GM12892 (cell line): ENCODE results near the gene DEFB110.
A peak's percentile ranks its signal among the peaks of the same experiment; 100 is the strongest.

Experiments used
- DNase-seq: peaks from one replicate; pipeline ENCODE4 v3.0.0; 2011; ENCODE audit not compliant: insufficient read length
- FAIRE-seq: peaks from 2 replicates; lab custom pipeline; 2011; peaks lifted over from hg19 to GRCh38; lab: Jason Lieb, UNC
- POLR2A ChIP-seq: IDR thresholded peaks from 2 replicates; pipeline ENCODE4 v1.6.1; 2011; ENCODE audit warnings: low read depth, low read length, control low read depth
- POLR2AphosphoS5 ChIP-seq: IDR thresholded peaks from 2 replicates; pipeline ENCODE4 v1.6.1; 2011; ENCODE audit warnings: low read depth, low read length, control low read depth
- TAF1 ChIP-seq: IDR thresholded peaks from 2 replicates; pipeline ENCODE4 v1.6.1; 2011; ENCODE audit warnings: low read depth, mild to moderate bottlenecking, control low read depth, low read length, borderline replicate concordance

The DEFB110 gene

DNA sequence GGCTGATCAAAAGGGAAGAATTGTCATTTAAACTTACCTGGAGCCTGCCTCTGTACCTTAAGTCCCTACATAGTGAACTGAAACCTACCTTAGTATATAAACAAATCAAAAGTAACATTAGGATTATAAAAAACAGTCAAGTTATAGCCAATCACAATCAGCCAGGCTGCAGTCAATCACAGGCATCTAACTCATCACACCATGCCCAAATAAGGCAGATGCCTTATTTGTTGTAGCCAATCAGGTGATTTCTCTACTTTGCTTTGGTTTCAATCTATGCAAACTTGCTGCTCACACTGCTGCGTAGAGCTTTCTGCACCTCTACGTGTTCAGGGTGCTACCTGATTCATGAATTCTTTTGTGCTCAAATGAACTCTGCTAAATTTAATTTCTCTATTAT lies 34.0 kb downstream of the DEFB110 start:
- FAIRE-seq (no peak), DNase-seq (no peak)
- TF ChIP-seq POLR2AphosphoS5 (no peak), POLR2A (no peak), TAF1 (no peak)

- FAIRE-seq: no peak
- no peak for TF ChIP-seq POLR2A
- TF ChIP-seq TAF1: no peak
- TF ChIP-seq POLR2AphosphoS5: no peak
Observed at GRCh38 chr6:49986551-49986950, 35.2 kb downstream of the DEFB110 start.

DNA sequence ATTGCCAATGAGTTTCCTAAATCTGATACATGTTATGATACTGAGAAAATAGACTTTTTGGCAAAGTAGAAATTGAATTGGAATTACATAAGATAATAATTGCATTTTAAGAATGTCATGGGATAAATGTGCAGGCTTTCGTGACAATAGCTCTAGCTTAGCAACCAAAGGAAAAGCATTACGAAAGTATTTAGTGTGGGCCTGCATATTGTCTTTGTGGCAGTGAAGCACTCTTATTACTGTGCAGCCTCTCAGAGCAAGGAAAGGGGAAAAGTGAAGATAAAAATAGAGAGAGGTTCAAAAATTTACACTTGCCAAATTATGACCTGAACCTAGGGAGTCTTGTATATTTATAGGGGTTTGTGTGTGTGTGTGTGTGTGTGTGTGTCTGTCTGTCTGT lies 39.7 kb downstream of the DEFB110 start:
- no peak for FAIRE-seq
- DNase-seq: no peak
- no peak for TF ChIP-seq POLR2AphosphoS5
- TF ChIP-seq POLR2A: no peak
- no peak for TF ChIP-seq TAF1

More at GRCh38 chr6:49986551-49986950, 35.2 kb downstream of the DEFB110 start:
- DNase-seq: no peak

DNA sequence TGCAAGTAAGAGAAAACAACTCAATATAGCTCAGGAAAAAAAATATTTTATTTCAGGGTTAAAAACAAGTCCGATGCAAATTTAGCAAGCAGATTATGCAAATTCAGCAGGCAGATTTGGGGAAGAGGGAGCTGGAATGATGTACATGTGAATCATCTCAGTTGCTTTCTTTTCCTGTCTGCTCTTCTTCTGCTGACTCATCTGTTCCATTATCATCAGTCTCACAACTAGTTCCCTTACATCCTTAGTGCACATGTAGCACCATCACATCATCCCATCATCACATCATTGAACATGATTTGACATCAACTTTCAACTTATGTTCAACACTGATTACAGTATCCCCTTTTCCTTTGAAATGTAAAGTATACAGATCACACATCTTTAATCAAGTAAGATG lies 40.9 kb downstream of the DEFB110 start:
- peak; percentile 79 for FAIRE-seq
- no peak for DNase-seq
- TF ChIP-seq POLR2A (no peak), TAF1 (no peak), POLR2AphosphoS5 (no peak)

GRCh38 chr6:49979584-49979983 lies 42.2 kb downstream of the DEFB110 start:
- DNase-seq (no peak), FAIRE-seq (peak; percentile 67)
- TF ChIP-seq TAF1: no peak
- no peak for TF ChIP-seq POLR2A
- TF ChIP-seq POLR2AphosphoS5: no peak

DNA sequence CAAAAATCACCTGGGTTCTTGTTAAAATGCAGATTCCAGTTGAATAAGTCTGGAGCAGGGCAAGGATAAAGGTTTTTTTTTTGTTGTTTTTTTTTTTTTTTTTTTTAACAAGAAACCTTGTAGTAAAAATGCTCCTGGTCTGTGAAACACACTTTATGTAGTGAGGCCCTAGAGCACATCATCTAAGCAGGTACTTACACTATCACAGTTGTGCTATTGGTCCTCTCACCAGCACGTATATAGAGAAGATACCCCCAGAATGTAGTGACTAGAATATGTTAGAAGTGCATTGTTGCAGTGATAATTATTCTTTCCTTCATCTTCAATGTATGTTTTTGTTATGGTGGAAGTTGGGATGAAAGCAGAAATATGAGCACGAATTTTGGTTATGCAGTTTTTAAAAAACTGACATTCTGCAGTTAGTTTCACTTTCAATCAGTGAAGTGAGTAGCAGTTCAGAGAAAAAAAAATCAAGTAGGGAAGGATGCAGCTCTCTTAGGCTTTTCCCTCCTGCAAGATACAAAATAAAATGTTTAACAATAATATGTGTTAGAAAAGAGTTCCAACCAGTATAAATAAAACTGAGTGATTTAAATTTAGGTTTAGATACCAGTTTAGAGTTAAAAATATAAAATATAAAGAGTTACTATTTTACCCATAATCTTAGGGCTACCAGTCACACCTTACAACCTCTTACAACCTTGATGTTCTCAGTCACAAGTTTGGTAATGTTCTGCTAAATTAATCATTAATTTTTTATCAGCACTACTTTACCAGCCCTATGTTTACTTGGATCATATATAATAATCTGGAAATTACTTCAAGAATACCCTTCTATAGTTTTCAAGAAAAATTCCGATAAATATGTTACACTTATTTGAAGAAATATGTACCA lies 43.2 kb downstream of the DEFB110 start:
- peak; percentile 74 for FAIRE-seq
- no peak for TF ChIP-seq TAF1
- no peak for TF ChIP-seq POLR2A

GRCh38 chr6:49969605-49970004 lies 52.2 kb downstream of the DEFB110 start, which contains the start of gene DEFB113:
TSS of gene DEFB113 (minus strand) at chr6:49969625. CDS start at chr6:49969625, 0 bp downstream.
- DNase-seq: no peak
- no peak for TF ChIP-seq POLR2A
- no peak for TF ChIP-seq POLR2AphosphoS5
- TF ChIP-seq TAF1: no peak
- FAIRE-seq: no peak

More for the DNA sequence above, 43.2 kb downstream of the DEFB110 start:
- no peak for DNase-seq
